ENCODE data around the gene RLN2. TPM values are rescaled to one million over a fixed set of nuclear protein-coding genes. Genes with fewer than 3 reads are reported as not detected.
A peak's percentile ranks its signal among the peaks of the same experiment; 100 is the strongest.
"Not testable (repeated sequence)": the region's sequence is repeated elsewhere in the genome, so short reads cannot be mapped to it uniquely, and the experiment has no call there.

RLN2 gene
- total RNA-seq, 1 experiment from 2014 or later: not detected

GRCh38 chr9:5321058-5321457, 16.5 kb upstream of the RLN2 start (continued):
- TF ChIP-seq CTCF (IDR thresholded peaks at IDR 0.05 in 2 of 3, conservative IDR thresholded peaks at IDR 0.05 in 1 of 3; ENCODE audit: borderline replicate concordance in 1 of 3, insufficient read depth in 1 of 3, low read depth in 2 of 3, low read length in 2 of 3) (peak in 2 of 3 experiments; percentile 33 to 41; a peak in 3 of 6 replicates), CBX3 (IDR thresholded peaks at IDR 0.05; ENCODE audit: low read depth) (no peak)

GRCh38 chr9:5316406-5316805, 11.9 kb upstream of the RLN2 start:
- CTCF ChIA-PET; ATAC-seq; H3K4me3 ChIP-seq (replicated peaks in 1 of 2; ENCODE audit: low read depth in 1 of 2, low read length in 2 of 2): not testable (repeated sequence)

GRCh38 chr9:5315187-5315923, 10.8 kb upstream of the RLN2 start:
- Histone ChIP-seq H3K36me3 (ENCODE audit: control insufficient read depth in 1 of 2, insufficient read depth in 2 of 2, low read length in 2 of 2) (no peaks in the 10 kb centered on the region), H3K4me3 (replicated peaks in 1 of 2; ENCODE audit: low read depth in 1 of 2, low read length in 2 of 2) (no peak overlapping the region), H3K9ac (ENCODE audit: low read length) (no peak overlapping the region), H4K20me1 (ENCODE audit: insufficient read depth) (no peaks in the 10 kb centered on the region), H3K4me2 (ENCODE audit: low read length) (no peak overlapping the region), H2AFZ (ENCODE audit: low read depth, low read length, poor library complexity, severe bottlenecking) (no peak overlapping the region), H3K27ac (ENCODE audit: low read depth, low read length) (no peak overlapping the region), H3K27me3 (ENCODE audit: insufficient read depth, low read length) (no peaks in the 10 kb centered on the region), H3K9me3 (ENCODE audit: control insufficient read depth in 1 of 2, insufficient read depth in 1 of 2, low read depth in 1 of 2, low read length in 2 of 2) (no peaks in the 10 kb centered on the region), H3K9me2 (ENCODE audit: insufficient read depth) (no peaks in the 10 kb centered on the region), H3K4me1 (ENCODE audit: control insufficient read depth in 1 of 2, insufficient read depth in 2 of 2, low read length in 2 of 2) (no peaks in the 10 kb centered on the region), H3K79me2 (ENCODE audit: insufficient read depth, low read length) (no peaks in the 10 kb centered on the region)
- ATAC-seq (no peak), DNase-seq (ENCODE audit: low read depth, low spot score) (no peak)
- RAD21 ChIA-PET (ENCODE audit: low non-redundant PET in 1 of 2, low total read pairs in 2 of 2, uncharacterized antibody in 2 of 2, unreplicated experiment in 2 of 2): interaction anchor here in 1 of 2 experiments (0.7 kb wide), 1 partner anchor 129 kb away, joined by 3 read pairs; no protein-coding TSS in a partner anchor
- intact Hi-C loops (cut with micrococcal nuclease): no loop called here
- BruUV-seq (replicated peaks): no TSS peak
- no peak for TF ChIP-seq ZFX (IDR thresholded peaks at IDR 0.05)
- CTCF ChIA-PET: no interaction called here
- POLR2A ChIA-PET: no interaction called here

More at GRCh38 chr9:5316406-5316805, 11.9 kb upstream of the RLN2 start:
- H3K27ac ChIP-seq (ENCODE audit: low read depth, low read length); intact Hi-C loops (cut with micrococcal nuclease); H3K79me2 ChIP-seq (ENCODE audit: insufficient read depth, low read length); BruUV-seq (replicated peaks); H4K20me1 ChIP-seq (ENCODE audit: insufficient read depth); H3K4me2 ChIP-seq (ENCODE audit: low read length); H2AFZ ChIP-seq (ENCODE audit: low read depth, low read length, poor library complexity, severe bottlenecking); H3K4me1 ChIP-seq (ENCODE audit: control insufficient read depth in 1 of 2, insufficient read depth in 2 of 2, low read length in 2 of 2); H3K36me3 ChIP-seq (ENCODE audit: control insufficient read depth in 1 of 2, insufficient read depth in 2 of 2, low read length in 2 of 2); H3K27me3 ChIP-seq (ENCODE audit: insufficient read depth, low read length); DNase-seq (ENCODE audit: low read depth, low spot score); RAD21 ChIA-PET (ENCODE audit: low non-redundant PET in 1 of 2, low total read pairs in 2 of 2, uncharacterized antibody in 2 of 2, unreplicated experiment in 2 of 2); H3K9me2 ChIP-seq (ENCODE audit: insufficient read depth); POLR2A ChIA-PET; H3K9me3 ChIP-seq (ENCODE audit: control insufficient read depth in 1 of 2, insufficient read depth in 1 of 2, low read depth in 1 of 2, low read length in 2 of 2); H3K9ac ChIP-seq (ENCODE audit: low read length): not testable (repeated sequence)

All from HCT116 (cell line).